ENCODE data around the gene SERPINA9.

The SERPINA9 gene

DNA sequence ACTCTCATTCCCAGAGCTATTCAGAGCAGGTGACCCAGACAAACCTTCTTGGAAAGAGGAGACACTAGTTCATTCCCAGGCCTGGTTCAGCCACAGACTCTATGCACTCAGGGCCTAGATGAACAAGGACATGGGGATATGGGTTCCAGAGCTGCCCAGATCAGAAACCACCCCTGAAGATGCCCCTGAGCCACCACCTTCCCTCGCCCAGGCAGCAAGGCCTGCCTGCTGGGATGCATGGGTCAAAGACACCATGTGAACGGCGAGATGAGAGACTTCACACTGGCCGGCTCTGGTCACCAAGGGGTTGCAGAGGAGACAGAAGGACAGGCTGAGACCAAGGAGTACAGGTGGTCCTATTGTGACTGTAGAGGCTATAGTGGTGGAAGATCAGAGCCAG is 29.2 kb upstream of the SERPINA9 start:
- no peak overlapping the region for H3K27ac ChIP-seq
- no peak for DNase-seq (ENCODE audit: low spot score)
- TF ChIP-seq, protein P1, sequence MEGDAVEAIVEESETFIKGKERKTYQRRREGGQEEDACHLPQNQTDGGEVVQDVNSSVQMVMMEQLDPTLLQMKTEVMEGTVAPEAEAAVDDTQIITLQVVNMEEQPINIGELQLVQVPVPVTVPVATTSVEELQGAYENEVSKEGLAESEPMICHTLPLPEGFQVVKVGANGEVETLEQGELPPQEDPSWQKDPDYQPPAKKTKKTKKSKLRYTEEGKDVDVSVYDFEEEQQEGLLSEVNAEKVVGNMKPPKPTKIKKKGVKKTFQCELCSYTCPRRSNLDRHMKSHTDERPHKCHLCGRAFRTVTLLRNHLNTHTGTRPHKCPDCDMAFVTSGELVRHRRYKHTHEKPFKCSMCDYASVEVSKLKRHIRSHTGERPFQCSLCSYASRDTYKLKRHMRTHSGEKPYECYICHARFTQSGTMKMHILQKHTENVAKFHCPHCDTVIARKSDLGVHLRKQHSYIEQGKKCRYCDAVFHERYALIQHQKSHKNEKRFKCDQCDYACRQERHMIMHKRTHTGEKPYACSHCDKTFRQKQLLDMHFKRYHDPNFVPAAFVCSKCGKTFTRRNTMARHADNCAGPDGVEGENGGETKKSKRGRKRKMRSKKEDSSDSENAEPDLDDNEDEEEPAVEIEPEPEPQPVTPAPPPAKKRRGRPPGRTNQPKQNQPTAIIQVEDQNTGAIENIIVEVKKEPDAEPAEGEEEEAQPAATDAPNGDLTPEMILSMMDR (conservative IDR thresholded peaks at IDR 0.05; ENCODE audit: low read depth), result no peak
- ChIA-PET POLR2A (ENCODE audit: low non-redundant PET) (no interaction called here), CTCF (no interaction called here)

DNA sequence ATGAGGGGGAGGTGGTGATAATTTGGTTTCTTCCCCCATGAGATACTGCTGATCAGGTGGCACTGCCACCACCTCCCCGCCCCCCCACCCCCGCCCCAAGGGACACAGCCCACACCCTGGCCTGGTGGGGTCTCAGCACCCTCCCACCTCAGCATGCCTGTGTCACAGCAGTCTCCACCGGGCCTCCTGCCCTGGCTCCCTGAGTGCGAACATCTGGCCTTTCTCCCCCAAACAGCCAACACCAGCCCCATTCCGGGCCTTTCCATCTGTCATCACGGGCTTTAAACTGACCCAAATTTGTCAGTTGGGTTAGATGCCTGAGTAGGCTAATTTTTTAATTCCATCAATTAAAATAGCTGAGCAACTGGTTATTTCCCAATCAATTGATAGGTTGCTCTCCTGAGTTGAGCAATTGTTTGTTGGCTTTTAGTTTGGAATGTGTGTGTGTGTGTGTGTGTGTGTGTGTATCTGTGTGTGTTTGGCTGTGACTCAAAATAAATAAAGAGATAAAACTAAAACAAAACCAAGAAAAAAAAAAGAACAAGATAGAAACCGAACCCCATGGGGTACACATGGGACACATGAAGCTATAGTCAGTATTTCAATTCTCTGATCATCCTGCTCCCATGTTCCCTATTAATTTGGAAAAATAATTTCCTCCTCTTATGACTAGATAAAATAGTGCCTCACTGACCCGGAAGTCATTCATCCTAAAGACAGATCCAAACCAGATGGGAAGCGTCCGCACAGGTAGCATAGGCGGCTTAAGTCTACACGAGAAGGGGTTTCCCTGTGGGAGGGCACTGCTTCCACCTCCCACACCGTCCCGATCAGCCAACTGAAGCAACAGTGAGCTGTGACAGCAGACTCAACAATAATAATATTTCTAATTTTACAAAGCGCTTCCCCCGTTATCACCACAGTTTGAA is 25.9 kb upstream of the SERPINA9 start:
- no peak overlapping the region for H3K27ac ChIP-seq
- POLR2A ChIA-PET (ENCODE audit: low non-redundant PET), result no interaction called here
- CTCF ChIA-PET, result no interaction called here
- DNase-seq (ENCODE audit: low spot score), result no peak
- TF ChIP-seq, protein P1 (conservative IDR thresholded peaks at IDR 0.05; ENCODE audit: low read depth), result no peak

DNA sequence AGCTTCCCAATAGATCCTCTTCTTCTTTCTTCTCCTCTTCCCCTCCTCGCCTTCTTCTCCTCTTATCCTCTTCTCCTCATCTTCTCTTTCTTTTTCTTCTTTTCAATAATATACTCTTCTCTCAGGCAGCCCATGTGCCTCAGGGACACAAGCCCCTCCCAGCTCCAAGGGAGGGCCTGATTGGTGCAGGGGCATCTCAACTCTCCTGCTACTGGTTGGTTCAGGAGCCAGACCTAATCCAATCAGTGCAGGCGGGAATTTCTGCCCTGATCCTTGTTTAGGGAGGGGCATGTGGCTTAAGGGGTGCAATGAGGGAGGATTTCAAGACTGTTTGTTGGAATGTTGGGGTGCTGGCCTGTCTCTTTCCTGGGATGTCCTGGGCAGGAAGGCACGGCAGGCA is 24.3 kb upstream of the SERPINA9 start:
- H3K27ac ChIP-seq, result no peak overlapping the region
- ChIA-PET POLR2A (ENCODE audit: low non-redundant PET) (no interaction called here), CTCF (interaction anchor here (0.8 kb wide), 1 partner anchor 15 kb away, joined by 4 read pairs; no protein-coding TSS in a partner anchor)
- DNase-seq (ENCODE audit: low spot score), result no peak
- TF ChIP-seq, protein P1 (conservative IDR thresholded peaks at IDR 0.05; ENCODE audit: low read depth), result no peak

DNA sequence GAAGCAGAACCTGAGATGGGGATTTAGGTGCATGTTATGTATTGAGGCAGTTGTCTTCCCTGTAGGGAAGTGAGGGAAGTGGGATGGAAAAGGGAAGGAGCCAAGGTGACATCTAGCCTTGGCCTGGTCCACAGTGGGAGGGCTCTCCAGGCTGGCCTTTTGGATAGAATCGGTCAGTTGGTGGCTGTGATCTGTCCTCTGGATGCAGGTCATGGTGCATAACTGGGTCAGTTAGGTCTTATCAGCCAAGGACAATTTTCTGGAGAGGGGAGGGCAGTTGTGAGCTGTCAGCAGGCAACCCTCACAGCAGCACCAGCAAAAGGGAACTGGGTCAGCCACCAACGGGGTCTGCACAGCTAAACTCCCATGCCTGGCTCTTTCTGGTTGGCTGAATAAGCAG is 23.7 kb upstream of the SERPINA9 start:
- ChIA-PET CTCF (interaction anchor here (0.6 to 0.8 kb wide), 2 partner anchors 11 to 16 kb away, joined by 3 to 4 read pairs; no protein-coding TSS in a partner anchor), POLR2A (ENCODE audit: low non-redundant PET) (no interaction called here)
- H3K27ac ChIP-seq, result no peak overlapping the region
- TF ChIP-seq, protein P1 (conservative IDR thresholded peaks at IDR 0.05; ENCODE audit: low read depth), result no peak
- DNase-seq (ENCODE audit: low spot score), result no peak

DNA sequence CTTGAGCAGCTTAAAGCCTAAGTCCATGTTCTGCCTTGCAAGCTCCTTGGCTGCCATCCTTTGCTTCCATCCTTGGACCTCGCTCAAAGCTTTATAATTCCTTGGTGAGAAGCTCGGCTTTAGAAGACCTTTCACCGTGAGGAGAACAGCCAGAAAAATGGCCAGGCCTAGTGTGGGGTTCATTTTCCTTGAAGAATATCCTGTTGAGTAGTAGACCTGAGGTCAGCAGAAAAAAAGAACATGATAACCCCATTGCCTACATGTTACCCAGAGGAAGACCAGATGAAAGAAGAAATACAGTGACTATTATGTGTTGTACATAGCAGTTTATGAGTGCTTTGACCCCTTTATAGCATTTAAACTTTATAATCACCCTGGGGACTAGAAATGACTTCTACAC is 22.2 kb upstream of the SERPINA9 start:
- no peak for DNase-seq (ENCODE audit: low spot score)
- H3K27ac ChIP-seq, result no peak overlapping the region
- ChIA-PET CTCF (interaction anchor here (0.6 to 1.1 kb wide), 2 partner anchors 12 to 234 kb away, joined by 3 to 5 read pairs; no protein-coding TSS in a partner anchor), POLR2A (ENCODE audit: low non-redundant PET) (interaction anchor here (0.6 kb wide), 1 partner anchor 39 kb away, joined by 4 read pairs; no protein-coding TSS in a partner anchor)
- TF ChIP-seq, protein P1 (conservative IDR thresholded peaks at IDR 0.05; ENCODE audit: low read depth), result no peak

DNA sequence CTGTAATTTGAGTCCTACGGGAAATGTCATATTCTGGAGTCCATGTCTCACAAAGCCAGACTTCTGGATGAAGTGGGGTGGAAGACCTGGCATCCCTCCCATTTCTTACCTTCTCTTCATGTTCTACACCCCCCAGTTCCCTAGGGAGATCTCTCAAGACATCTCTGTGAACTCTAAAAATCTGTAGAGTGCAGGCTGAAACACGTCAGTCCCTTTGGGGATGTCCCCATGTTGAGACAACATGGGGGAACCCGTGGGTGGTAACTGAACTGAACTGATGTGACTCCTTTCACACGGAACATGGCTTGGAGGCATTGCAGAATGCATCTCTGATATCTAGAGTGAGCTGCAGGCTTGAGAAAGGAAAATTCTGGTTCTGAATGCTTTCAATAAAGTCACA is 18.1 kb upstream of the SERPINA9 start:
- CTCF ChIA-PET, result interaction anchor here (1.2 kb wide), 1 partner anchor 15 kb away, joined by 5 read pairs; no protein-coding TSS in a partner anchor
- TF ChIP-seq, protein P1 (conservative IDR thresholded peaks at IDR 0.05; ENCODE audit: low read depth), result no peak

More for the DNA sequence above, 18.1 kb upstream of the SERPINA9 start:
- no peak for DNase-seq (ENCODE audit: low spot score)
- H3K27ac ChIP-seq, result no peak overlapping the region
- POLR2A ChIA-PET (ENCODE audit: low non-redundant PET), result no interaction called here
